SK-N-SH treated with all-trans-retinoic acid at 6 μM for 48 hours (cell line): ENCODE measurements around the gene C22orf23.

ENCODE experiments used
- ARNTL ChIP-seq: fragments of 450-650 bp; formaldehyde crosslinking; IDR thresholded peaks from 2 replicates; pipeline ENCODE4 v1.5.0; 2020; ENCODE audit warnings: low read depth, mild to moderate bottlenecking, moderate library complexity, borderline replicate concordance
- BACH2 ChIP-seq: fragments of 250-450 bp; sonication (Bioruptor Pico); IDR thresholded peaks from 2 replicates; pipeline ENCODE4 v1.9.0; 2021; ENCODE audit warnings: mild to moderate bottlenecking, borderline replicate concordance
- ISL1 ChIP-seq: fragments of 250-450 bp; sonication (Bioruptor Pico); IDR thresholded peaks from 2 replicates; pipeline ENCODE4 v2.1.2; 2022; ENCODE audit warnings: mild to moderate bottlenecking, moderate library complexity
- PPARA ChIP-seq: fragments of 250-450 bp; sonication (Bioruptor Pico); IDR thresholded peaks from 2 replicates; pipeline ENCODE4 v1.5.0; 2020; ENCODE audit warnings: mild to moderate bottlenecking, borderline replicate concordance
- RARB ChIP-seq: fragments of 250-450 bp; sonication (Bioruptor Pico); IDR thresholded peaks from 2 replicates; pipeline ENCODE4 v1.8.0; 2021; ENCODE audit warnings: mild to moderate bottlenecking, moderate library complexity
- SNAI2 ChIP-seq: fragments of 250-450 bp; sonication (Bioruptor Pico); IDR thresholded peaks from 2 replicates; pipeline ENCODE4 v1.5.0; 2020; ENCODE audit warnings: mild to moderate bottlenecking, moderate library complexity
- TOX ChIP-seq: fragments of 250-450 bp; sonication (Bioruptor Pico); IDR thresholded peaks from 2 replicates; pipeline ENCODE4 v1.8.0; 2021; ENCODE audit warnings: mild to moderate bottlenecking, moderate library complexity, borderline replicate concordance
- ZFP3 ChIP-seq: fragments of 250-450 bp; sonication (Bioruptor Pico); IDR thresholded peaks from 2 replicates; pipeline ENCODE4 v1.5.0; 2020; ENCODE audit warnings: mild to moderate bottlenecking, moderate library complexity
- ZFP30 ChIP-seq: fragments of 450-650 bp; formaldehyde crosslinking; IDR thresholded peaks from 2 replicates; pipeline ENCODE4 v1.5.0; 2022; ENCODE audit warnings: mild to moderate bottlenecking, moderate library complexity
- ZNF70 ChIP-seq: fragments of 450-650 bp; formaldehyde crosslinking; IDR thresholded peaks from 2 replicates; pipeline ENCODE4 v1.5.0; 2020; ENCODE audit warnings: mild to moderate bottlenecking, moderate library complexity
- TF ChIP-seq, protein P1 (sequence below): fragments of 250-450 bp; sonication (Bioruptor Pico); IDR thresholded peaks from 2 replicates; pipeline ENCODE4 v1.5.0; 2020; ENCODE audit warnings: mild to moderate bottlenecking, moderate library complexity
- TF ChIP-seq, protein P2 (sequence below): fragments of 250-450 bp; sonication (Bioruptor Pico); IDR thresholded peaks from 2 replicates; pipeline ENCODE4 v1.8.0; 2020; ENCODE audit warnings: mild to moderate bottlenecking, moderate library complexity, borderline replicate concordance
- TF ChIP-seq, protein P3 (sequence below): fragments of 250-450 bp; sonication (Bioruptor Pico); IDR thresholded peaks from 2 replicates; pipeline ENCODE4 v1.5.1; 2021; ENCODE audit warnings: mild to moderate bottlenecking, moderate library complexity
- TF ChIP-seq, protein P4 (sequence below): fragments of 250-450 bp; sonication (Bioruptor Pico); IDR thresholded peaks from 2 replicates; pipeline ENCODE4 v1.5.1; 2020; ENCODE audit warnings: low read depth, mild to moderate bottlenecking, moderate library complexity

DNA sequence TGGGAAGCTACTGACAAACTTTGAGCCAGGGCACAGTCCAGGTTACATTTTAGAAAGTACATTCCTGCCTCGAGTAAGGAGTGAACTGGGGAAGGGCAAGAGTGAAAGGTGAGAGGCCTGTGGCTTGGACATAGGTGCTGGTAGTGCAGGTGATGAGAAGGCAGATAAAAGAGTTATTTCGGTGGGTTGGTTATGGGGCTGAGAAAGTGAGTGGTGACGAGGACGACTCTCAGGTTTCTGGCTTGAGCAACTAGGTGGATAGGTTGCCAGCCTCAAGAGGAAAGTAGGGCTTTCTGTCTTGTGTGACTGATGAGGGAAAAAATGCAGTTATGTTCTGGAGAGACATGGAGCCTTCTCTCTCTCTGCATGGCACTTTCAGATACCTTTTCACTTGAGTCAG, 3.8 kb upstream of the C22orf23 start:
- TF ChIP-seq, protein P1, sequence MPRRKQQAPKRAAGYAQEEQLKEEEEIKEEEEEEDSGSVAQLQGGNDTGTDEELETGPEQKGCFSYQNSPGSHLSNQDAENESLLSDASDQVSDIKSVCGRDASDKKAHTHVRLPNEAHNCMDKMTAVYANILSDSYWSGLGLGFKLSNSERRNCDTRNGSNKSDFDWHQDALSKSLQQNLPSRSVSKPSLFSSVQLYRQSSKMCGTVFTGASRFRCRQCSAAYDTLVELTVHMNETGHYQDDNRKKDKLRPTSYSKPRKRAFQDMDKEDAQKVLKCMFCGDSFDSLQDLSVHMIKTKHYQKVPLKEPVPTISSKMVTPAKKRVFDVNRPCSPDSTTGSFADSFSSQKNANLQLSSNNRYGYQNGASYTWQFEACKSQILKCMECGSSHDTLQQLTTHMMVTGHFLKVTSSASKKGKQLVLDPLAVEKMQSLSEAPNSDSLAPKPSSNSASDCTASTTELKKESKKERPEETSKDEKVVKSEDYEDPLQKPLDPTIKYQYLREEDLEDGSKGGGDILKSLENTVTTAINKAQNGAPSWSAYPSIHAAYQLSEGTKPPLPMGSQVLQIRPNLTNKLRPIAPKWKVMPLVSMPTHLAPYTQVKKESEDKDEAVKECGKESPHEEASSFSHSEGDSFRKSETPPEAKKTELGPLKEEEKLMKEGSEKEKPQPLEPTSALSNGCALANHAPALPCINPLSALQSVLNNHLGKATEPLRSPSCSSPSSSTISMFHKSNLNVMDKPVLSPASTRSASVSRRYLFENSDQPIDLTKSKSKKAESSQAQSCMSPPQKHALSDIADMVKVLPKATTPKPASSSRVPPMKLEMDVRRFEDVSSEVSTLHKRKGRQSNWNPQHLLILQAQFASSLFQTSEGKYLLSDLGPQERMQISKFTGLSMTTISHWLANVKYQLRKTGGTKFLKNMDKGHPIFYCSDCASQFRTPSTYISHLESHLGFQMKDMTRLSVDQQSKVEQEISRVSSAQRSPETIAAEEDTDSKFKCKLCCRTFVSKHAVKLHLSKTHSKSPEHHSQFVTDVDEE = no peak
- no peak for TF ChIP-seq SNAI2 (CRISPR knock-in tag)
- TF ChIP-seq ARNTL (CRISPR knock-in tag) = no peak
- no peak for TF ChIP-seq RARB (CRISPR knock-in tag)
- no peak for TF ChIP-seq BACH2 (CRISPR knock-in tag)
- no peak for TF ChIP-seq ZFP30
- TF ChIP-seq, protein P2, sequence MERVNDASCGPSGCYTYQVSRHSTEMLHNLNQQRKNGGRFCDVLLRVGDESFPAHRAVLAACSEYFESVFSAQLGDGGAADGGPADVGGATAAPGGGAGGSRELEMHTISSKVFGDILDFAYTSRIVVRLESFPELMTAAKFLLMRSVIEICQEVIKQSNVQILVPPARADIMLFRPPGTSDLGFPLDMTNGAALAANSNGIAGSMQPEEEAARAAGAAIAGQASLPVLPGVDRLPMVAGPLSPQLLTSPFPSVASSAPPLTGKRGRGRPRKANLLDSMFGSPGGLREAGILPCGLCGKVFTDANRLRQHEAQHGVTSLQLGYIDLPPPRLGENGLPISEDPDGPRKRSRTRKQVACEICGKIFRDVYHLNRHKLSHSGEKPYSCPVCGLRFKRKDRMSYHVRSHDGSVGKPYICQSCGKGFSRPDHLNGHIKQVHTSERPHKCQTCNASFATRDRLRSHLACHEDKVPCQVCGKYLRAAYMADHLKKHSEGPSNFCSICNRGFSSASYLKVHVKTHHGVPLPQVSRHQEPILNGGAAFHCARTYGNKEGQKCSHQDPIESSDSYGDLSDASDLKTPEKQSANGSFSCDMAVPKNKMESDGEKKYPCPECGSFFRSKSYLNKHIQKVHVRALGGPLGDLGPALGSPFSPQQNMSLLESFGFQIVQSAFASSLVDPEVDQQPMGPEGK (CRISPR knock-in tag) = no peak
- no peak for TF ChIP-seq PPARA (CRISPR knock-in tag)
- TF ChIP-seq, protein P3, sequence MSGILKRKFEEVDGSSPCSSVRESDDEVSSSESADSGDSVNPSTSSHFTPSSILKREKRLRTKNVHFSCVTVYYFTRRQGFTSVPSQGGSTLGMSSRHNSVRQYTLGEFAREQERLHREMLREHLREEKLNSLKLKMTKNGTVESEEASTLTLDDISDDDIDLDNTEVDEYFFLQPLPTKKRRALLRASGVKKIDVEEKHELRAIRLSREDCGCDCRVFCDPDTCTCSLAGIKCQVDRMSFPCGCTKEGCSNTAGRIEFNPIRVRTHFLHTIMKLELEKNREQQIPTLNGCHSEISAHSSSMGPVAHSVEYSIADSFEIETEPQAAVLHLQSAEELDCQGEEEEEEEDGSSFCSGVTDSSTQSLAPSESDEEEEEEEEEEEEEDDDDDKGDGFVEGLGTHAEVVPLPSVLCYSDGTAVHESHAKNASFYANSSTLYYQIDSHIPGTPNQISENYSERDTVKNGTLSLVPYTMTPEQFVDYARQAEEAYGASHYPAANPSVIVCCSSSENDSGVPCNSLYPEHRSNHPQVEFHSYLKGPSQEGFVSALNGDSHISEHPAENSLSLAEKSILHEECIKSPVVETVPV (CRISPR knock-in tag) = no peak
- TF ChIP-seq, protein P4, sequence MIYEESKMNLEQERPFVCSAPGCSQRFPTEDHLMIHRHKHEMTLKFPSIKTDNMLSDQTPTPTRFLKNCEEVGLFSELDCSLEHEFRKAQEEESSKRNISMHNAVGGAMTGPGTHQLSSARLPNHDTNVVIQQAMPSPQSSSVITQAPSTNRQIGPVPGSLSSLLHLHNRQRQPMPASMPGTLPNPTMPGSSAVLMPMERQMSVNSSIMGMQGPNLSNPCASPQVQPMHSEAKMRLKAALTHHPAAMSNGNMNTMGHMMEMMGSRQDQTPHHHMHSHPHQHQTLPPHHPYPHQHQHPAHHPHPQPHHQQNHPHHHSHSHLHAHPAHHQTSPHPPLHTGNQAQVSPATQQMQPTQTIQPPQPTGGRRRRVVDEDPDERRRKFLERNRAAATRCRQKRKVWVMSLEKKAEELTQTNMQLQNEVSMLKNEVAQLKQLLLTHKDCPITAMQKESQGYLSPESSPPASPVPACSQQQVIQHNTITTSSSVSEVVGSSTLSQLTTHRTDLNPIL (CRISPR knock-in tag) = no peak
- no peak for TF ChIP-seq TOX (CRISPR knock-in tag)
- no peak for TF ChIP-seq ZNF70
- TF ChIP-seq ISL1 (CRISPR knock-in tag) = no peak
- no peak for TF ChIP-seq ZFP3 (CRISPR knock-in tag)
